Measurements from ENCODE around the gene SEZ6L2. TPM values are rescaled to one million over a fixed set of nuclear protein-coding genes. Genes with fewer than 3 reads are reported as not detected.

Gene SEZ6L2
- total and polyA plus RNA-seq, 2 of the 8 experiments (the other 6 are each of a cell fraction or from before 2014, with no cell fraction given), result 43.5 to 47.7 TPM

GRCh38 chr16:29893553-29893952 is 5.8 kb downstream of the SEZ6L2 start (continued):
- no peak for TF ChIP-seq NRF1 (IDR thresholded peaks at IDR 0.05; ENCODE audit: low read depth, low read length)
- TF ChIP-seq SUZ12 (IDR thresholded peaks at IDR 0.05; ENCODE audit: low read length), result no peak
- TF ChIP-seq RXRA (IDR thresholded peaks at IDR 0.05; ENCODE audit: insufficient read depth, low read depth, low read length), result no peak
- TF ChIP-seq MAFK (IDR thresholded peaks at IDR 0.05; ENCODE audit: low read depth, low read length), result no peak
- no peak for TF ChIP-seq EZH2 (IDR thresholded peaks at IDR 0.05; ENCODE audit: low read depth, low read length, severe bottlenecking)
- no peak for TF ChIP-seq HDAC6 (IDR thresholded peaks at IDR 0.05; ENCODE audit: low read depth, low read length)
- no peak for TF ChIP-seq E2F6 (IDR thresholded peaks at IDR 0.05)
- TF ChIP-seq CHD7 (IDR thresholded peaks at IDR 0.05; ENCODE audit: insufficient replicate concordance, low read length), result no peak
- TF ChIP-seq SP2 (IDR thresholded peaks at IDR 0.05; ENCODE audit: low read length), result no peak
- TF ChIP-seq ATF3 (IDR thresholded peaks at IDR 0.05; ENCODE audit: insufficient read depth, low read depth, low read length), result no peak
